Sigmoid colon (tissue), 4 donors: ENCODE data around the gene PAPPA.

Experiments used
- POLR2A ChIP-seq, 2 donors: fragments of 450-650 bp; IDR thresholded peaks; one replicate each; pipeline ENCODE4 v1.6.1; 2016; ENCODE audit warnings: antibody characterized with exemption in 2 of 2, mild to moderate bottlenecking in 2 of 2, moderate library complexity in 2 of 2
- POLR2AphosphoS5 ChIP-seq, 4 donors: sonication (generic); formaldehyde crosslinking; IDR thresholded peaks; one replicate each; pipeline ENCODE4 v1.6.1; 2017; ENCODE audit warnings: antibody characterized with exemption in 4 of 4
- TF ChIP-seq, protein P1 (sequence below), 4 experiments: fragments of 450-650 bp in 3 of 4; fragments of 200-600 bp in 1 of 4; IDR thresholded peaks; one replicate each; pipeline ENCODE4 v1.5.1; 2016 to 2019; ENCODE audit warnings: antibody characterized with exemption in 4 of 4, mild to moderate bottlenecking in 3 of 4, moderate library complexity in 2 of 4

DNA sequence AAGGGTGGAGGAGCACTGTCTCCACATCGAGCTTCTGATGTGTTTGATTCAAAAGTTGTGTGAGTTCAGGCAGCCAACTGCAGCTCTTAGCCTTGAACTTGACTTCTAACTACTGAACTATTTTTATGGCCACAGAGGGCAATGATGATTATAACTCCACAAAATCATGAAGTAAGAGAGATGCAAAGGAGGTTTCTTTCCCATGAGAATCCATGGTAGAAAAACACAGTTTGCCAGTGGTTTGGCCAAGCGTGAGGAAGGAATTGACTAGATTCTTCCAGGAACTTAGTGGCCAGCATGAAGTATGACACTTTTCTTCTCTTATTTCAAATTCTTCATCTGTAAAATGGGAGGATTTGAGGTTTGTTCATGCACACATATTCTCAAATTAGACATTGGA, 43.2 kb downstream of the PAPPA start:
- TF ChIP-seq, protein P1, sequence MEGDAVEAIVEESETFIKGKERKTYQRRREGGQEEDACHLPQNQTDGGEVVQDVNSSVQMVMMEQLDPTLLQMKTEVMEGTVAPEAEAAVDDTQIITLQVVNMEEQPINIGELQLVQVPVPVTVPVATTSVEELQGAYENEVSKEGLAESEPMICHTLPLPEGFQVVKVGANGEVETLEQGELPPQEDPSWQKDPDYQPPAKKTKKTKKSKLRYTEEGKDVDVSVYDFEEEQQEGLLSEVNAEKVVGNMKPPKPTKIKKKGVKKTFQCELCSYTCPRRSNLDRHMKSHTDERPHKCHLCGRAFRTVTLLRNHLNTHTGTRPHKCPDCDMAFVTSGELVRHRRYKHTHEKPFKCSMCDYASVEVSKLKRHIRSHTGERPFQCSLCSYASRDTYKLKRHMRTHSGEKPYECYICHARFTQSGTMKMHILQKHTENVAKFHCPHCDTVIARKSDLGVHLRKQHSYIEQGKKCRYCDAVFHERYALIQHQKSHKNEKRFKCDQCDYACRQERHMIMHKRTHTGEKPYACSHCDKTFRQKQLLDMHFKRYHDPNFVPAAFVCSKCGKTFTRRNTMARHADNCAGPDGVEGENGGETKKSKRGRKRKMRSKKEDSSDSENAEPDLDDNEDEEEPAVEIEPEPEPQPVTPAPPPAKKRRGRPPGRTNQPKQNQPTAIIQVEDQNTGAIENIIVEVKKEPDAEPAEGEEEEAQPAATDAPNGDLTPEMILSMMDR (IDR thresholded peaks at IDR 0.05), result no peak
- TF ChIP-seq POLR2A (IDR thresholded peaks at IDR 0.05), result no peak
- TF ChIP-seq POLR2AphosphoS5 (IDR thresholded peaks at IDR 0.05), result no peak
